Left lobe of liver (tissue), 2 donors: Measurements from ENCODE around the gene EEF1A2. TPM values are rescaled to one million over a fixed set of nuclear protein-coding genes. Genes with fewer than 3 reads are reported as not detected.

ENCODE experiments used
- ATAC-seq: fragments of 200-7000 bp; cut with Tn5 transposase; one replicate; pipeline ENCODE4 v1.9.1; 2020; ENCODE audit warnings: mild to moderate bottlenecking, moderate library complexity
- DNase-seq: peaks from one replicate; pipeline ENCODE4 v3.0.0-alpha.2; 2020; ENCODE audit warnings: low spot score
- total RNA-seq: library from RNA; stranded (reverse); gene quantifications from one replicate; pipeline ENCODE4 v1.2.1, GENCODE V29; 2021
- donor health status: DM: no; HTN: no; CAD: no; lungs with moderate emphysema.
- donor health status: DM: no; HTN: yes; CAD: no.

Gene EEF1A2
- total RNA-seq, 1 donor from 2014 or later: 0.73 TPM

DNA sequence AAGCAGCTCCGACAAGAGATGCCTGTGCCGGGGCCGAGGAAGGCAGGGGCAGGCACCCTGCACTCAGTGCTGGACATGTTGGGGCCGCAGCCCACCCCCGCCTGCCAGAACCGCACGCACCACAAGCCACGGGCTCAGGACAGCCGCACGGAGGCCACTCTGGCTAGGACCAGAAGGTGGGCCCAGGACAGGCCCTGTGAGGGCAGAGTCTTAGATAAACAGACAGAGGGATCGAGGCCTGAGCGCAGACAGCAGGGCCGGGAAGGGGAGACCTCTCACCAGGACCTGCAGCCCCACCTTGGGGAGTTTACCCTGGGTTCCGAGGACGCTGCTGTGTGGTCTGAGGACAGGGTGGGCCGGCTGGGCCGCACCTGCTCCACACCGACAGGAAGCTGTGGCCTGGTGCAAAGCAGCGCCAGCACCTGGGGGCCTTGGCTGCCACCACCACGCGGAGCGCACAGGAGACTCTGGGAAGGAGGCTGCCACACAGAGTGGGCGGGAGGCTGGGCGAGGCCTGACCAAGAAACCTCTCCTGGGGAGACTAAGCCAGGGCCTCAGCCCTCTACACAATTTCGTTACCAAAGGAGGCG lies 58.4 kb downstream of the EEF1A2 start:
- ATAC-seq (no peak), DNase-seq (no peak)

GRCh38 chr20:63439866-63440265 lies 59.0 kb downstream of the EEF1A2 start:
- no peak for DNase-seq
- no peak for ATAC-seq

- no peak for ATAC-seq
Observed at GRCh38 chr20:63438121-63438520, 60.8 kb downstream of the EEF1A2 start.

More at GRCh38 chr20:63438121-63438520, 60.8 kb downstream of the EEF1A2 start:
- DNase-seq: no peak

Other genes starting within 250 kb of the EEF1A2 start
- gene NKAIN4, start 244.6 kb downstream of the EEF1A2 start, total RNA-seq: not detected
- 42.6 TPM for gene ARFGAP1, start 226.3 kb downstream of the EEF1A2 start, total RNA-seq
- gene COL20A1, start 205.9 kb downstream of the EEF1A2 start, total RNA-seq: not detected
- gene CHRNA4, start 137.7 kb downstream of the EEF1A2 start, total RNA-seq: 145 TPM
- not detected for gene KCNQ2, start 26.4 kb downstream of the EEF1A2 start, total RNA-seq
- 88.0 TPM for gene PPDPF, start 21.7 kb upstream of the EEF1A2 start, total RNA-seq
- 12.0 TPM for gene PTK6, start 38.3 kb upstream of the EEF1A2 start, total RNA-seq
- gene SRMS, start 48.7 kb upstream of the EEF1A2 start, total RNA-seq: not detected
- gene FNDC11, start 55.1 kb upstream of the EEF1A2 start, total RNA-seq: not detected
- gene HELZ2, start 75.2 kb upstream of the EEF1A2 start, total RNA-seq: 18.1 TPM
- gene GMEB2, start 128.0 kb upstream of the EEF1A2 start, total RNA-seq: 4.5 TPM
- gene STMN3, start 154.3 kb upstream of the EEF1A2 start, total RNA-seq: 1.5 TPM
- gene RTEL1, start 159.2 kb upstream of the EEF1A2 start, total RNA-seq: 13.8 TPM
- gene TNFRSF6B, start 197.6 kb upstream of the EEF1A2 start, total RNA-seq: 0.40 TPM
- gene ARFRP1, start 208.9 kb upstream of the EEF1A2 start, total RNA-seq: 23.6 TPM
- gene ZGPAT, start 209.0 kb upstream of the EEF1A2 start, total RNA-seq: 64.1 TPM
- gene LIME1, start 237.6 kb upstream of the EEF1A2 start, total RNA-seq: 122 TPM
- gene SLC2A4RG, start 240.7 kb upstream of the EEF1A2 start, total RNA-seq: 195 TPM